GM21619 (cell line): ENCODE measurements around the gene RBKS.
"Not testable (repeated sequence)": the region's sequence is repeated elsewhere in the genome, so short reads cannot be mapped to it uniquely, and the experiment has no call there.

Experiments
- ATAC-seq: cut with Tn5 transposase; IDR thresholded peaks from one replicate; pipeline ENCODE4 v1.9.1; 2021; ENCODE audit not compliant: unreplicated experiment

RBKS gene

GRCh38 chr2:27771202-27771547 lies 119.0 kb downstream of the RBKS start:
- ATAC-seq: no peak

DNA sequence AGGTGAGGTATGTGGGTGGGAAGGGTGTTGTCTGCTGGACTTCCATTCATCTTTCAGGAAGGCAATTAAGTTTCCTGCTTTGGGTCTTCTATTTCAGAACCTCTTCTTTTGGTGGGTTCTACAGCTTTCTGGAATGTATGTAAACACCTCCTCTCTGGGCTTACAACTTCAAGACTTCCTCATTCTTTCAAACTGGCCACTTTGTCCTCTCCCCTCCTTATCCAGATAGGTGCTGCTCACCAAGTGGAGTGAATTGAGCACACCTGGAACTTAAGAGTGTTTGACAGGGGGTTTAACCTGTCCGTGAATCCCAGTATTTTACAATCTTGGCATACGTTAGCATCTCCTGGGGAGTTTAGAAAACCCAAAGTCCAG lies 123.9 kb downstream of the RBKS start:
- ATAC-seq: no peak

DNA sequence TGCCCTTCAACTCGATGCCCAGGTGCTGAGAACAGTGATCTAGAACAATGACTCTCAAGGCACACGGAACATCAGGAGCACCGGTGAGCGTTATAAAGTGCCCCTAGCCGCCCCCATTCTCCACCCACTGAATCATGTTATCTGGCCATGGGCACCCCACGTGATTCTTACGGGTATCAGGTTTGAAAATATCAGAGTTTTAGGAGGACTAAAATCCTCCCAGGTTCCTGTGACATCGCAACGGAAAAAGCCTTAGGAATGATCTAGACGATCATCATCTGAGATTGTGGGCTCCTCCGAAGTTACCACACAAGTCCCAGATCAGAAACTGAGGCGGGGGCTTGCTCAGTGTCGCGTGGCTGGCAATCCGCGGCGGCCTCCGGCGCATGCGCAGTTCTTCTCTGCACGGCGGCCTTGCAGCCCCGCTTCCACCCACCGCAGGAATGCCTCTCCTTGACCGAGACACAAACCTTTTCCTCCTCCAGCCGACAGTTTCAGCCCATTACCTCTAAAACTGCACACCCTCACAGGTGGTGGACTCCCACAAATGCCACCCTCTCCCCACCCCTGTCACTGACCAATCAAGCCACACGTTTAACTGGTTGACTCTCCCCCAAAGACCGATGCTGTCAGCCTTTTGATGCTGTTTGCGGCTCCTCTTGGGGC lies 124.4 kb downstream of the RBKS start:
- ATAC-seq: no peak

DNA sequence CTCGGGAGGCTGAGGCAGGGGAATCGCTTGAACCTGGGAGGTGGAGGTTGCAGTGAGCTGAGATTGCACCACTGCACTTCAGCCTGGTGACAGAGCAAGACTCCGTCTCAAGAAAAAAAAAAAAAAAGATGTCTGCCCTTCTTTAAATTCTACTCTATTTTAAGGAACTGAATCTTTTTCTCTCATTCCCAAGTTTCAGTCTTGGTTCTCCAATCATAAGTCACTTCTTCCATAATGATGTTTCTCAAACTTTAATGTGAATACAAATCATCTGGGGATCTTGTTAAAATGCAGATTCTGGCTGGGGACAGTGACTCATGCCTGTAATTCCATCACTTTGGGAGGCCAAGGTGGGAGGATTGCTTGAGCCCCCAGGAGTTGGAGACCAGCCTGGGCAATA lies 125.7 kb downstream of the RBKS start:
- not testable (repeated sequence) for ATAC-seq

DNA sequence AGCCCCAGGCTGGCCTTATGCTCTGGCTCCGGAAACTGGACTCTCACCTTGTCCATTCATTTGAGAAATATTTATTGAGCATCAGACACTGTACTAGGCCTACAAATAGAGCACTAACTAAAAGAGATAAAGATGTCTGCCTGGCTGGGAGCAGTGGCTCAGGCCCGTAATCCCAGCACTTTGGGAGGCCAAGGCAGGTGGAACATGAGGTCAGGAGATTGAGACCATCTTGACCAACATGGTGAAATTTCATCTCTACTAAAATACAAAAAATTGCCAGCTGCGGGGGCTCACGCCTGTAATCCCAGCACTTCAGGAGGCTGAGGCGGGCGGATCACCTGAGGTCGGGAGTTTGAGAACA lies 126.3 kb downstream of the RBKS start:
- no peak for ATAC-seq

GRCh38 chr2:27762951-27763906 lies 127.0 kb downstream of the RBKS start:
- ATAC-seq: no peak

- no peak for ATAC-seq
Measured at GRCh38 chr2:27756544-27757498, 133.4 kb downstream of the RBKS start.

DNA sequence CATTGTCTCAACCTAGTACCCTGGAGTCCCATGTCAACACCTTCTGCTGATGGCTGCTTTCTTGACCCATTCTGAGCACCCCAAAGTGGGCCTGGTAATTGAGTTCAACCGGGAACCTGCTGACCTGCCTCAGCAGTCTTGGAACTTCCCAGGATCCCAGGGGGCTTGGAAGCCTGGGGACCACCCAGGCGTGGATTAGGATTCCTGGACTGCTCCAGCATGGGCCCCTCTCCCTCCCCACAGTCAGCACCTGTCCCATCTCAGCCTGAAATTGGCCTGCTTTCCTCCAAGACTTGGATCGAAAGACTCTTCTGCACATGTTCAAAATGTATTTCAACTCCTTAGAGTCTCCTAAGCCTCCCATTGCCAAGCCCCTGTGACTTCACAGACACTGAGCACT lies 134.1 kb downstream of the RBKS start:
- no peak for ATAC-seq

GRCh38 chr2:27754831-27755230 lies 135.4 kb downstream of the RBKS start:
- no peak for ATAC-seq

DNA sequence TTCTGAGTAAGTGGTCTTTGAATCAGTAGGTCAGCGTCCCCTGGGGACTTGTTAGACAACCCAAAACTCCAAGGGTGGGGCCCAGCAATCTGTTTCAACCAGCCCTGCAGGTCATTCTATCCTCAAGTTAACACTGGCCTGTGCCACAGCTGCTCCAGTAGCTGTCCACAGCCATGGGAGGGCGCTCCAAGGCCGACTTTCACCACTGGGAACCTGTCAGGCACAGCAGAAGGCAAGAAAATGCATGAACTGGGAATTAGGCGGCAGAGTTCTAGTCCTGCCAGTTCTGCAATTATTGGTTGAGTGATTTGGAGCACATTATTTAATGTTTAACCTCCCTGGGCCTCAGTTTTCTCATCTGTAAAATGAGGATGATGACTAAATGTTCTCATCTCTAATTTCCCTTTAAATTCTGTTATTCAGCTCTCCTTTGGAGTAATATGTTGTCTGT lies 136.0 kb downstream of the RBKS start:
- no peak for ATAC-seq

- ATAC-seq: no peak
Measured at GRCh38 chr2:27752551-27753237, 137.5 kb downstream of the RBKS start.

DNA sequence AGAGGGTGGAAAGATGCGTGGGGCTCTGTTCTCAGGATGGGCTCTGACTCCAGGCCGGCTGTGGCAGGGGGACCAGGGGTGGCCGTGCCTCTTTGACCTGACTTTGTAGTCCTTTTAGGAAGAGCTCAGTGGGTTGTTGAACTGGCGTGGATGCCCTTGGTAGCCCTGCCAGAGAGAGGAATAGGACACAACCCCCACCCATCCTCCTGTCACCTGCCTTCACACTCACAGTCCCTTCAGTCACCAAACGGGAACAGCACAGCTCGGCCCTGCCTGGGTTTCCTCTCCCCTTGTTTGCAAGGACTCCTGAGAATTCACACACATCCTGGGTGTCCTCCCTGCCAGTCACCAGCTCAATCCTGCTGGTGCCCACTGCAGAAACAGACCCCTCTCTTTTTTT lies 138.8 kb downstream of the RBKS start:
- ATAC-seq: no peak

DNA sequence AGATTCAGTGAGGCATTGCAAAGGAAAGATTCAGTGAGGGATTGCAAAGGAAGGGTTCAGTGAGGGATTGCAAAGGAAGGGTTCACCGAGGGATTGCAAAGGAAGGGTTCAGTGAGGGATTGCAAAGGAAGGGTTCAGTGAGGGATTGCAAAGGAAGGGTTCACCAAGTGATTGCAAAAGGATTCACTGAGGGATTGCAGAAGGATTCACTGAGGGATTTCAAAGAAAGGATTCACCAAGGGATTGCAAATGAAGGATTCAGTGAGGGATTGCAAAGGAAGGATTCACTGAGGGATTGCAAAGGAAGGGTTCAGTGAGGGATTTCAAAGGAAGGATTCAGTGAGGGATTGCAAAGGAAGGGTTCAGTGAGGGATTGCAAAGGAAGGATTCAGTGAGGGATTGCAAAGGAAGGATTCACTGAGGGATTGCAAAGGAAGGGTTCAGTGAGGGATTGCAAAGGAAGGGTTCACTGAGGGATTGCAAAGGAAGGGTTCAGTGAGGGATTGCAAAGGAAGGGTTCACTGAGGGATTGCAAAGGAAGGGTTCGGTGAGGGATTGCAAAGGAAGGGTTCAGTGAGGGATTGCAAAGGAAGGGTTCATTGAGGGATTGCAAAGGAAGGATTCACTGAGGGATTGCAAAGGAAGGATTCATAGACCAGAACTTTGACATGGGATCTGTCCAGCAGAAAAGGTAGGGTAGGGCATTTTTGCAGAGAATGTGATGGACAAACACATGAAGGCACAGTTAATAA lies 141.2 kb downstream of the RBKS start:
- ATAC-seq: not testable (repeated sequence)

- ATAC-seq: no peak
Measured at GRCh38 chr2:27747827-27748352, 142.3 kb downstream of the RBKS start.

DNA sequence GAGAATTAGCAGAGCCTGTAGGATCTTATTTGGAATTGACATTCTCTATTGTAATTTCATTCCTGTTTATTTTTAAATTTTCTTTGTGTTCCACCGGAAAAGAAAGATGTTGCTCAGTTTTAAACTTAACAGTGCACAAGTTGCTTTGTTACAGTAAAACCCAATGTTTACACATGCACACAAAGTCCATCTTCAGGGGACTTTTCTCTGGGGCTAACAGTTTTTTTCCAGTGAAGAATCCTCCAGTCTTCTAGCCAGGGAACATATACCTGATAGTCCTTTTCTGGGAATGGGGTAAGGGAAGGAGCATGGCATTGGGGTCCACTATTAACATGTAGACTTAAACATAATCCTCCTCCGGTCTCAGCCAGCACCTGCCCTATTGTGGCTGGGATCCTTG lies 143.9 kb downstream of the RBKS start:
- no peak for ATAC-seq

- not testable (repeated sequence) for ATAC-seq
Measured at GRCh38 chr2:27745494-27745893, 144.7 kb downstream of the RBKS start.

DNA sequence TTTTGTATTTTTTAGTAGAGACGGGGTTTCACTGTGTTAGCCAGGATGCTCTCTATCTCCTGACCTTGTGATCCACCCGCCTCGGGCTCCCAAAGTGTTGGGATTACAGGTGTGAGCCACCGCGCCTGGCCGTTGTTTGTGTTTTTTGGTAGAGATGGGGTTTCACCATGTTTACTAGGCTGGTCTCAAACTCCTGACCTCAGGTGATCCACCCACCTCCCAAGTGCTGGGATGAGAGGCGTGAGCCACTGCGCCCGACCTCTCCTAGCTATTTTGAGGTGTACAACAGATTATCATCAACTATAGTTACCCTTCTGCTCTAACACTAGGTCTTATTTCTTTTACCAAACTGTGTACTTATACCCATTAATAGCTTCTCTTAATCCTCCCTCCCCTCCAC lies 147.6 kb downstream of the RBKS start:
- ATAC-seq: no peak

GRCh38 chr2:27741673-27742072 lies 148.5 kb downstream of the RBKS start:
- ATAC-seq: no peak

- no peak for ATAC-seq
Measured at GRCh38 chr2:27739058-27739373, 151.2 kb downstream of the RBKS start.
